HG03520 (cell line): ENCODE data around the gene NAA38.

Experiments
- ATAC-seq: cut with Tn5 transposase; IDR thresholded peaks from one replicate; pipeline ENCODE4 v1.9.1; 2021; ENCODE audit warnings: mild to moderate bottlenecking, moderate library complexity; ENCODE audit not compliant: unreplicated experiment

NAA38 gene

GRCh38 chr17:7841396-7841914, 15.9 kb downstream of the NAA38 start:
- ATAC-seq, result no peak

- ATAC-seq, result no peak
These were observed 16.5 kb downstream of the NAA38 start for GRCh38 chr17:7840875-7841274.

- no peak for ATAC-seq
These were observed 16.9 kb downstream of the NAA38 start for GRCh38 chr17:7840441-7840840.

- ATAC-seq, result no peak
These were observed 17.5 kb downstream of the NAA38 start for GRCh38 chr17:7839876-7840261.

- no peak for ATAC-seq
These were observed 18.0 kb downstream of the NAA38 start for GRCh38 chr17:7839190-7839875.

GRCh38 chr17:7838090-7839075, 19.0 kb downstream of the NAA38 start:
- no peak for ATAC-seq

GRCh38 chr17:7837408-7838088, 19.8 kb downstream of the NAA38 start:
- no peak for ATAC-seq

- ATAC-seq, result no peak
These were observed 20.6 kb downstream of the NAA38 start for GRCh38 chr17:7836596-7837407.

- peak; percentile 30 for ATAC-seq
These were observed 21.4 kb downstream of the NAA38 start for GRCh38 chr17:7835814-7836595.

- peak; percentile 47 for ATAC-seq
These were observed 22.2 kb downstream of the NAA38 start for GRCh38 chr17:7834957-7835813.

- ATAC-seq, result no peak
These were observed 22.8 kb downstream of the NAA38 start for GRCh38 chr17:7834542-7834956.

- no peak for ATAC-seq
These were observed 23.4 kb downstream of the NAA38 start, which contains the start of gene KDM6B for GRCh38 chr17:7833795-7834541. Gene KDM6B (plus strand): TSS chr17:7834217. CDS start chr17:7845555, 11,338 bp downstream.

- ATAC-seq, result no peak
These were observed 24.2 kb downstream of the NAA38 start for GRCh38 chr17:7833011-7833794.

- no peak for ATAC-seq
These were observed 24.9 kb downstream of the NAA38 start for GRCh38 chr17:7832431-7832830.

GRCh38 chr17:7831233-7831632, 26.1 kb downstream of the NAA38 start:
- ATAC-seq, result no peak

GRCh38 chr17:7830616-7831015, 26.7 kb downstream of the NAA38 start:
- no peak for ATAC-seq
